DOHH2 (cell line): Measurements from ENCODE around the gene PLSCR4.

ENCODE experiments used
- EZH2phosphoT487 ChIP-seq: fragments of 200-600 bp; sonication (generic); IDR thresholded peaks from 2 replicates; pipeline ENCODE4 v1.6.1; 2017; ENCODE audit warnings: borderline replicate concordance, mild to moderate bottlenecking, antibody characterized with exemption, low read length, moderate library complexity, mixed read lengths
- TF ChIP-seq, protein P1 (sequence below): fragments of 200-600 bp; sonication (generic); IDR thresholded peaks from one replicate; pipeline ENCODE4 v1.5.1; 2014; ENCODE audit warnings: antibody characterized with exemption, mild to moderate bottlenecking, low read depth, low read length; ENCODE audit not compliant: poor library complexity, severe bottlenecking

DNA sequence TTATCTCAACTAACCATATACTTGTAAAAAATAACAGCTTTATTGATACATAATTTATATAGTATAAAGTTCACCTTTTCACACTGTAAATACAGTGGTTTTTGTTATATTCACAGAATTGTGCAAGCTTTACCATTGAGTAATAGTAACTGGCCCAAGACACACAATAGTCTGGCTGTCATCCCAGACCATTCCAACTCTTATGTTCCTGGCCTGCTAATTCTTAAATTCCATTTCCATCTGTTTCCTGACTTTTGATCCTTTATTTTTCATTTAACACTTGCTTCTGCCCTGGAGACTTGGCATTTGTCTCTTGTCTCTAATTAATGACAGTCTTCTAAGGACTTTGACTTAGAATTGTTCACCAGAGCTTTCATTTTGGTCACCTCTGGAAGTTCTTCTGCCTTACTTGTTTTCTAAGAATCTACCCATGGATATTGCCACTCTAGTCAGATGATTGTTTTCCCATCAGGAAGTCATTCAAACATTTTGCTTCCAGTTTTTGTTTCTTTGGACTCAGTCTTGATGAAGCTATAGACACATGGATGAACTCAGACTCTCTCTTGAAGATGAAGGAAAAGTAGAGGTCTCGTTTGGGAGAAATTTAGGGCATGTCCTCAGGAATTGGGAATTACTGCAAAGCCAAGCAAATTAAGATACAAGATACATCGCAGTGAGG, 27.2 kb upstream of the PLSCR4 start:
- TF ChIP-seq, protein P1, sequence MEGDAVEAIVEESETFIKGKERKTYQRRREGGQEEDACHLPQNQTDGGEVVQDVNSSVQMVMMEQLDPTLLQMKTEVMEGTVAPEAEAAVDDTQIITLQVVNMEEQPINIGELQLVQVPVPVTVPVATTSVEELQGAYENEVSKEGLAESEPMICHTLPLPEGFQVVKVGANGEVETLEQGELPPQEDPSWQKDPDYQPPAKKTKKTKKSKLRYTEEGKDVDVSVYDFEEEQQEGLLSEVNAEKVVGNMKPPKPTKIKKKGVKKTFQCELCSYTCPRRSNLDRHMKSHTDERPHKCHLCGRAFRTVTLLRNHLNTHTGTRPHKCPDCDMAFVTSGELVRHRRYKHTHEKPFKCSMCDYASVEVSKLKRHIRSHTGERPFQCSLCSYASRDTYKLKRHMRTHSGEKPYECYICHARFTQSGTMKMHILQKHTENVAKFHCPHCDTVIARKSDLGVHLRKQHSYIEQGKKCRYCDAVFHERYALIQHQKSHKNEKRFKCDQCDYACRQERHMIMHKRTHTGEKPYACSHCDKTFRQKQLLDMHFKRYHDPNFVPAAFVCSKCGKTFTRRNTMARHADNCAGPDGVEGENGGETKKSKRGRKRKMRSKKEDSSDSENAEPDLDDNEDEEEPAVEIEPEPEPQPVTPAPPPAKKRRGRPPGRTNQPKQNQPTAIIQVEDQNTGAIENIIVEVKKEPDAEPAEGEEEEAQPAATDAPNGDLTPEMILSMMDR = no peak
- TF ChIP-seq EZH2phosphoT487 = no peak
